GM19324 (cell line): ENCODE results near the gene MICOS13.
"Not testable (repeated sequence)": the region's sequence is repeated elsewhere in the genome, so short reads cannot be mapped to it uniquely, and the experiment has no call there.

ENCODE experiments used
- ATAC-seq: cut with Tn5 transposase; IDR thresholded peaks from one replicate; pipeline ENCODE4 v1.9.1; 2021; ENCODE audit warnings: mild to moderate bottlenecking, moderate library complexity; ENCODE audit not compliant: unreplicated experiment, low FRiP score

Gene MICOS13

GRCh38 chr19:5680437-5681368 is at the start of gene MICOS13, which contains the start of gene HSD11B1L:
MICOS13 (minus strand) TSS chr19:5680516; CDS start chr19:5680486, 30 bp downstream.
HSD11B1L (plus strand) TSS chr19:5681027; CDS start chr19:5684833, 3,806 bp downstream.
- peak; percentile 88 for ATAC-seq

- ATAC-seq: no peak
Observed at GRCh38 chr19:5727453-5728050, 47.2 kb upstream of the MICOS13 start.

GRCh38 chr19:5719961-5720790 is 39.9 kb upstream of the MICOS13 start, which contains the start of the genes CATSPERD and LONP1:
CATSPERD (plus strand) TSS chr19:5720637; CDS start chr19:5720738, 101 bp downstream.
LONP1 (minus strand) TSS chr19:5720146; CDS start chr19:5720132, 14 bp downstream.
- peak; percentile 92 for ATAC-seq

DNA sequence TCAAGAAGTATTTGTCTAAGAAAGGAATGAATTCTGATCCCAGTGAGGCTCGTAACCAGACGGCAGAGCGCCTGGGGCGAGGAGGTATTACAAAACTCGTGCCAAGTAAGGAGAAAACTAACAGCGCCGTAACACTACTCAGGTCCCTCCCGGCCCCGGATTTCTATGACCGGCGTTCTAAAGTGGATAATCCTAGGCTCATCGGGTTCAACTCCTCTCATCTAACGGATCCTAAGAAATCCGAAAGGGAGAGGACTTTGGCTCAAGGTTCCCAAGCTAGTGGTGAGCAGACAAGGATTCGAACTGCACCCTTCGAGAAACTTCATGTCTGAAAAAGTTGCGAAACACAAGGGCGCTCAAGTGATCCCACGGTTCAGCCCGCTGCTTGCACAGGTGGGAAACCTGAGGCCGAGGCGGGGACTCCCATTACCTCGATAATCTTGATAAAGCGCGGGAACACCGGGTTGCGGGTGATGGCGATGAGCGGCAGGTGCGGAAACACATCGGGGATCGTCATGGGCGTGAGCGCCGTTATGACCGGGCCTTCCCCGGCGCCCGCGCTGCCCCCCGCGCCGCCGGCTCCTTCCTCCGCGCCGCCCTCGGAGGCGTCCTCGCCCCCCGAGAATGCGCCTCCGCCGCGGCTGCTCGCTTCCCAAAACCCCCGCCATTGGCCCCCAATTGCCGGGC is 39.1 kb upstream of the MICOS13 start:
- no peak for ATAC-seq

DNA sequence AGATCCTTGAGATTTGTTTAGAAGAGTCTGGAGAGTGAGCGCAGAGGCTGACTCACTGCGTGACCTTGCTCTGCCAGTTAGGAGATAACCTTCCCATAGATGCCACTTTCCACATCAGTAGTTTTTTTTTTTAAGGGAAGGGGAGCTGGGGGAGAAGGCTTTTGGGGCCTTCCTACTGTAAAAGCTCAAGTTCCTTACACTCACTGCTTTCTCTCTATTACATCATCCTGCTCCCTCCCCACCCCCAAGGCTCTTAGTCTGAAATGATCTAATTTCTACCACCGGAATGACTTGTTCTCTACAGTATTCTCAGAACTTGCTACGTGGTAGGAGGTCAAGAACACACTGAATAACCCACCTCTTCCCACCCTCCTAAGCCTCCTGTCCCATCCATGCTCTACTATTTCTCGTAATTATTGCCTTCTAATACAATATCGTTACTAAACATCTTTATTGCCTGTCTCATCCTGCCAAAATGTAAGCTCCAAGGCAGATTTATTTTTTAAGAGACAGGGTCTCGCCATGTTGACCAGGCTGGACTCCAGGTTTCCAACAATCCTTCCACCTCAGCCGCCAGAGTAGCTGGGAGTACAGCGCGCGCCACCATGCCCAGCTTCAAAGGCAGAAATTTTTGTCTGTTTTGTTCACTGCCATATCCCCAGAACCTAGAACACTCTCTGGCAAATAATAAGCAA is 38.4 kb upstream of the MICOS13 start:
- no peak for ATAC-seq

DNA sequence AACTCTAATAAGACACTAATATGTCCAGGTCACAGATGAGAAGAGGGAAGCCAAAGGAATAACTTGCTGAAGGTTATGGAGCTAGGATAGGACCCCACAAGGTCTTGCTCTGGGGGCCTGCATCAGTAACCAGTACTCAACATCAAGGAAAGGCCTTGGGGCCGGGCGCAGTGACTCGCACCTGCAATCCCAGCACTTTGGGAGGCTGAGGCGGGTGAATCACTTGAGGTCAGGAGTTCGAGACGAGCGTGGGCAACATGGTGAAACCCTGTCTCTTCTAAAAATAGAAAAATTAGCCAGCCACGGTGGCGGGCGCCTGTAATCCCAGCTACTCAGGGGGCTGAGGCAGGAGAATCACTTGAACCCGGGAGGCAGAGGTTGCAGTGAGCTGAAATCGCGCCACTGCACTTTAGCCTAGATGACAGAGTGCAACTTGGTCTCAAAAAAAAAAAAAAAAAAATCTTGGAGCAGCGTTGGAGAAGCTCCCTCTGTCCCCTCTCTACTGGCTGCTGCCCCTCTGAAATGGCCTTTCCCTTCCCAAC is 37.8 kb upstream of the MICOS13 start:
- ATAC-seq: no peak

DNA sequence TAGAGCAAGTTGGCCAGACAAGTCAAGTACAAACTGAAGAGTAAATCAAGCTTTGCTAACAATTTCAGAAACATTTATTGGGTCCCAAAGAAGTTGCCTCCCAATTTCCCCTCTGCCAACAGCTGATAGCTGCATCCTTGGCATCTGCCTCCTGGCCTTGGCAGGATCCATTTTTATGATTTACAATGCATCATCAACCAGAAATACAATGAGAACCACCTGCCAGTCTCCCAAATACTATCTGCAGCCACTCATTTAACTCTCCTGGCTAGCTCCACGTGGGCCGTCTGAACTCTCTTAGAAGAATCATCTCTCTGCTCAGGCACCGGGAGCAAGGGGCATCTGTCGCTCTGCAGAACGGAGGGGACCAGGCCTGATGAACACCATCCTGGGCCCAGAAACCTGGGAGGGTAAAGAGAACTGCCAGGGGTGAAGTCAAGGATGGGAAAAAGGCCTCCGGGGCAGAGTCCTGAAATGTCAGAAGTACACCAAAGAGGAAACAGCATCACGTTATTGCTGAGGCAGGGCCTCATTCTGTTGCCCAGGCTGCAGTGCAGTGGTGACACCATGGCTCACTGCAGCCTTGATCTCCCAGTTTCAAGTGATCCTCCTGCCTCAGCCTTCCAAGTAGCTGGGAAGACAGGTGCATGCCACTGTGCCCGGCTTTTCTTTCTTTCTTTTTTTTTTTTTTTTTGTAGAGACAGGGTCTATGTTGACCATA is 37.1 kb upstream of the MICOS13 start:
- ATAC-seq: no peak

- no peak for ATAC-seq
Observed at GRCh38 chr19:5714816-5715215, 34.5 kb upstream of the MICOS13 start.

DNA sequence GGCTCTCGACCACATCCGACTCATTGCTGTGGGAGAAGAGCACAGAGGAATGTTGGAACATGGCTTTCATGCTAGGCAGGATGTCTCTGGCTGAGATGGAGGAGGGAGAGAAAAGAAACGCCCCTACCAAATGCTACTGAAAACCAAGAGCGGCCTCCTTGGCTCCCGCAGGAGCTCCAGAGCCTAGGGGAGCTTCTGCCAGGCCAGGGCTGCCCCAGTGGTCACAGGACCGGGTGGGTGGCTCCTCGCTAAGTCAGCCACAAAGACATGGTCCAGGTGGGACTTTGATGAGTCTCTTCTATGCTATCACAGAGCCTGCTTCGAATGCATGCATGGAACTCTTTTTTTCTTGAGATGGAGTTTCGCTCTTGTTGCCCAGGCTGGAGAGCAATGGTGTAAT is 32.9 kb upstream of the MICOS13 start:
- no peak for ATAC-seq

GRCh38 chr19:5711713-5712161 is 31.4 kb upstream of the MICOS13 start:
- ATAC-seq: no peak

DNA sequence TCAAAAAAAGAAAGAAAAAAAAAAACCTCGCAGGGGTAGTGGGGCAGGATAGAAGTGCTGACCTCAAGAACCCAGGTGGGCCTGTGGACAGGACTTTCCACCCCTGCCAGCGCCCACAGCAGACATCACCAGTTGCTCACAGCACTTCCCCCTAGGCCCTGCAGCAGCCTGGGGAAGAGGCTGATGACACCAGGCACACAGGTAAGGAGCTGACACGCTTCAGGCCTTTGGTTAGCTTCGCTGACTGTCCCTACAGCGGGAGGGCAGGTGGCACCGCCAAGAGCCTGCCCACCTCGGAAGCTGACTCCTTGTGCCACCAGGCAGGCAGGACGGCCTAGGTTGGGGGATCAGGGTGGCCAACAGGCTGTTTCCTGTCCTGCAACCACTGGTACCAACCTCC is 30.7 kb upstream of the MICOS13 start:
- no peak for ATAC-seq

DNA sequence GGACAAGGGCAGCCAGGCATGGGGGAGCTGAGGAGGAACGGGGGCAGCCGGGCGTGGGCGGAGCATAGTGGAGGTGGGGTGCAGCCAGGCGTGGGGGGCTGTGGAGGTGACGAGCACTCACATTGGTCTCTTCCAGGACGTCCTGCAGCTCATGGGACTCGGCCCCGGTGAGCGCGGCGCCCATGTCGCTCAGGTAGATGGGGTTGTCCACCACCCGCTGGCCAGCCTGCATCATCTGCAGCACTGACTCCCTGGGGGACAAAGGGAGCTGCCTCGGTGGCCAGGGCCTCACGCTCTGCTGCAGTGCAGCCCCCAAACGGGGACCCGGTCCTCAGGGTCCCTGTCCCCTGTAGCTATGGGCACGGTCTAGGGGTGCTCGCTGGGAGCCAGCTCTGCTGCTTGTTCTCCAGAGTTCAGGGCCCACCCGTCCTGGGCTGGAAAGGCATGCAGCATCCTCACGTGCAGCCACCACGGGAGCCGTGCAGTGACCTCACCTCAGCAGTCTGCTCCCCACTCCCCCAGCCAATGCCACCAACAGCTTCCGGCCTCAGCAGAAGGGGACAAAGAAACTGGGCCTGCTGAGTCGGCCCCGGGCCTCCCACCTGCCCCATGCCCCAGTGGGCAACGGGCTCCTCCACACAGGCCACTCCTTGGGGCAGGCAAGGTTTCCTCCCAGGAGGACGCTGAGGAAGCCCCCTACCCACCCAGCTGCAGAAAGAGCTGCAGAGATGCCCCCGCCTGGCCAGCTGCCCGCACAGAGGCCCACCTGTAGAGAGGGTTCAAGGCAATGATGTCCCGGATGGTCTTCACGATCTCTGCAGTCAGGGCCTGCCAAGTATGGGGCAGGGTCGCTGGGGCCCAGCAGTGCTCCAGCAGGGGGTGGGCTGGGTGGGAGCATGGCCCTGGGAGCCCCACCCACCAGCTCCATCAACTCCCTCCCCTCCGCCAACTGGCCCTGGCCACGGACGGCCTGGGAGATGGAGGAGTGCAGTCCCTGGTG is 27.6 kb upstream of the MICOS13 start:
- no peak for ATAC-seq

- ATAC-seq: no peak
Observed at GRCh38 chr19:5706876-5707573, 26.7 kb upstream of the MICOS13 start.

DNA sequence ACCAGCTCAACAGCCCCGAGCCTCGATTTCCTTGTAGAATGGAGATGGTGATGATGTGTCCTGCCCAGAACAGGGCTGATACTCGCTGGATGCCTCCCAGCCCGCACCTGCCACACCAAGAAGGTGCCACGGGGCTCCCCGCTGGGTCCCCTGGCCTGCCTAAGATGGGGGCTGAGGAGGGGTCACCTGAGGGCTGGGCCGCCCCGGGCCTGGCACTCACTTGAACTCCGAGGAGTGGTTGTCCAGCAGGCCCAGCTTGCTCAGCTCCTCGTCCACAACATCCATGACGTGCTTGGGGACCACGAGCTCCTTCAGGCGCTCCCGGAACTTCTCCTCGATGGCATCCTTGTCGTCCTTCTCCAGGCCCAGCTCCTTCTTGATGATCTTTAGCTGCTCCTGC is 25.2 kb upstream of the MICOS13 start:
- ATAC-seq: no peak

DNA sequence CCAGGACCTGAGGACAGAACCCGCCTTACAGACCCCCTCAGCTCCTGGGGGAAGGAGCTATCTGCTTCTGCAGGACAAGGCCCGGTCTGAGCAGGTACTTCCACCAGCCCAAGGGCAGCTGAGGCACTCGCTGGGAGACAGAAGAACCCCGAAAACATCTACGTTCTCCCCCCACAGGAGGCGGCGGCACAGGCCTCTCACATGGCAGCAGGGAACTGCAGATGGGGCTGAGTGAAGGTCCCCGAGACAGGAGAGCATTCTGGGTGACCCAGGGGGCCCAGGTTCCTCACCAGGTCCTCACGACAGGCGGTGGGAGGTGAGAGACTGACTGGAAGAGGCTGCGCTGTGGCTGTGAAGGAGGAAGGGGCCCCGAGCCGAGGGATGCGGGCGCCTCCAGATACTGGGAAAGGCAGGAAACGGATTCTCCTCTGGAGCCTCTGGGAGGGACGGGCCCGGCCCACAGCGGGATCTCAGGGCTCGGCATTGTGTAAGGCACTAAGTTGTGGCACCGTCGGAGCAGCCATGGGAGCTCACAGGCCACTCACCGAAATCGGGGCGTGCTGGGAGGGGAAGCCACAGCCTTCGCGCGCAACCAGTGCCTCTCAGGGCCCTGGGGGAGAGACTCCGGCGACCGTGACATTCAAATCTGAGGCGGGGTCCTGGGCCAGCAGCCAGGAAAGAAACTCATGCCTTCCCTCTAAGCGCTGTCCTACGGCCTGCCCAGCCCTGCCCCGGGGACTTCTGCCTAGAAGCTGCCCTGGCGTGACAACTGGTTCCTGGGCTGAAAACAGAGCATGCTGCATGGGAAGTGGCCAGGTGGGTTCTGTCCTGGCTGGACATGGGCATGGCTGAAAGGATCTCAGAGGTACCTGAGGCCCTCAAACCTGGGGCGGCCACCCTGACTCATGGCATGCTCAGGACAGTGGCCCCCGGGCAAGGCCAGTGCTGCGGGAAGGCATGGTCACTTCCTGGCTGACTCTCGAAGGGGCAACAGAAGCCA is 23.8 kb upstream of the MICOS13 start:
- ATAC-seq: no peak

DNA sequence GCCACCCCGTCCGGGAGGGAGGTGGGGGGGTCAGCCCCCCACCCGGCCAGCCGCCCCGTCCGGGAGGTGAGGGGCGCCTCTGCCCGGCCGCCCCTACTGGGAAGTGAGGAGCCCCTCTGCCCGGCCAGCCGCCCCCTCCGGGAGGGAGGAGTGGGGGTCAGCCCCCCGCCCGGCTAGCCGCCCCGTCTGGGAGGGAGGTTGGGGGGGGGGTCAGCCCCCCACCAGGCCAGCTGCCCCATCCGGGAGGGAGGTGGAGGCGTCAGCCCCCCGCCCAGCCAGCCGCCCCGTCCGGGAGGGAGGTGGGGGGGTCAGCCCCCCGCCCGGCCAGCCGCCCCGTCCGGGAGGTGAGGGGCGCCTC is 21.7 kb upstream of the MICOS13 start:
- ATAC-seq: not testable (repeated sequence)
